ENCODE data around the gene SMAP2.

SMAP2 gene

GRCh38 chr1:40351124-40351523 lies 22.4 kb upstream of the SMAP2 start:
- no peaks in the 10 kb centered on the region for H3K36me3 ChIP-seq (ENCODE audit: control insufficient read depth in 2 of 2, insufficient read depth in 2 of 2, low read length in 2 of 2)
- no peak overlapping the region for H3K4me3 ChIP-seq (ENCODE audit: low read length in 2 of 2)
- no peaks in the 10 kb centered on the region for H3K27me3 ChIP-seq (ENCODE audit: control insufficient read depth in 1 of 2, insufficient read depth in 2 of 2, low read length in 2 of 2)
- H3K27ac ChIP-seq (ENCODE audit: low read length), result no peak overlapping the region
- H3K4me1 ChIP-seq (ENCODE audit: control insufficient read depth, insufficient read depth, low read length), result no peaks in the 10 kb centered on the region
- H3K9ac ChIP-seq (ENCODE audit: low read length in 2 of 2), result no peak overlapping the region
- no peaks in the 10 kb centered on the region for H3K9me3 ChIP-seq (ENCODE audit: control insufficient read depth in 2 of 2, low read length in 2 of 2)

DNA sequence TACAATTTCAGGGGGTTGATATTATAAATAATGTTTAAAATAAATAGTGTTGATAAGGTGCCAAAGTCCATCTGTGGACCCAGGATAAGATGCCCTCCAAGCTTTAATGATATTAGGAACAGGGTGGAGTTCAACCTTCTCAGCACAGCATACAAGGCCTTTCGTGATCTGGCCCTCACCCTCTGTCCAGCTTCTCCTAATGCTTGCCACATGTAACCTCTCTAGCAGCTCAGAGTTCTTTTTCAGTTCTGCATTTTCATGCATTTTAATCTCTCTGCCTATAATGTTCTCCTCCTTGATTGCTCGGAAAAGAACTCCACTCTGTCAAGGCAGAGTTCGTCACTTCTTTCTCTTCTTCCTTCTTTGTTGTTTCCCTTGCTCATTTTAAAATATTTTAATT lies 21.4 kb upstream of the SMAP2 start:
- Histone ChIP-seq H3K9me3 (ENCODE audit: control insufficient read depth in 2 of 2, low read length in 2 of 2) (no peaks in the 10 kb centered on the region), H3K4me1 (ENCODE audit: control insufficient read depth, insufficient read depth, low read length) (no peaks in the 10 kb centered on the region), H3K36me3 (ENCODE audit: control insufficient read depth in 2 of 2, insufficient read depth in 2 of 2, low read length in 2 of 2) (no peaks in the 10 kb centered on the region), H3K27ac (ENCODE audit: low read length) (no peak overlapping the region), H3K9ac (ENCODE audit: low read length in 2 of 2) (no peak overlapping the region), H3K4me3 (ENCODE audit: low read length in 2 of 2) (no peak overlapping the region), H3K27me3 (ENCODE audit: control insufficient read depth in 1 of 2, insufficient read depth in 2 of 2, low read length in 2 of 2) (no peaks in the 10 kb centered on the region)

- Histone ChIP-seq H3K36me3 (ENCODE audit: control insufficient read depth in 2 of 2, insufficient read depth in 2 of 2, low read length in 2 of 2) (no peaks in the 10 kb centered on the region), H3K27ac (ENCODE audit: low read length) (no peak overlapping the region), H3K4me3 (ENCODE audit: low read length in 2 of 2) (no peak overlapping the region), H3K27me3 (ENCODE audit: control insufficient read depth in 1 of 2, insufficient read depth in 2 of 2, low read length in 2 of 2) (no peaks in the 10 kb centered on the region), H3K4me1 (ENCODE audit: control insufficient read depth, insufficient read depth, low read length) (no peaks in the 10 kb centered on the region), H3K9ac (ENCODE audit: low read length in 2 of 2) (no peak overlapping the region), H3K9me3 (ENCODE audit: control insufficient read depth in 2 of 2, low read length in 2 of 2) (no peaks in the 10 kb centered on the region)
These were observed 20.4 kb upstream of the SMAP2 start for GRCh38 chr1:40353082-40353481.

- Histone ChIP-seq H3K4me3 (ENCODE audit: low read length in 2 of 2) (no peak overlapping the region), H3K27me3 (ENCODE audit: control insufficient read depth in 1 of 2, insufficient read depth in 2 of 2, low read length in 2 of 2) (peaks cover 0 to 2% of the 10 kb centered on the region in 2 donors), H3K9ac (ENCODE audit: low read length in 2 of 2) (no peak overlapping the region), H3K9me3 (ENCODE audit: control insufficient read depth in 2 of 2, low read length in 2 of 2) (no peaks in the 10 kb centered on the region), H3K36me3 (ENCODE audit: control insufficient read depth in 2 of 2, insufficient read depth in 2 of 2, low read length in 2 of 2) (no peaks in the 10 kb centered on the region), H3K27ac (ENCODE audit: low read length) (no peak overlapping the region), H3K4me1 (ENCODE audit: control insufficient read depth, insufficient read depth, low read length) (no peaks in the 10 kb centered on the region)
These were observed 15.9 kb upstream of the SMAP2 start for GRCh38 chr1:40357625-40358024.

GRCh38 chr1:40360631-40361030 lies 12.9 kb upstream of the SMAP2 start:
- Histone ChIP-seq H3K36me3 (ENCODE audit: control insufficient read depth in 2 of 2, insufficient read depth in 2 of 2, low read length in 2 of 2) (no peaks in the 10 kb centered on the region), H3K27ac (ENCODE audit: low read length) (no peak overlapping the region), H3K4me3 (ENCODE audit: low read length in 2 of 2) (no peak overlapping the region), H3K4me1 (ENCODE audit: control insufficient read depth, insufficient read depth, low read length) (no peaks in the 10 kb centered on the region), H3K27me3 (ENCODE audit: control insufficient read depth in 1 of 2, insufficient read depth in 2 of 2, low read length in 2 of 2) (peaks cover 6 to 7% of the 10 kb centered on the region in 2 donors), H3K9ac (ENCODE audit: low read length in 2 of 2) (no peak overlapping the region), H3K9me3 (ENCODE audit: control insufficient read depth in 2 of 2, low read length in 2 of 2) (no peaks in the 10 kb centered on the region)

GRCh38 chr1:40361201-40361600 lies 12.3 kb upstream of the SMAP2 start:
- no peaks in the 10 kb centered on the region for H3K4me1 ChIP-seq (ENCODE audit: control insufficient read depth, insufficient read depth, low read length)
- no peak overlapping the region for H3K4me3 ChIP-seq (ENCODE audit: low read length in 2 of 2)
- H3K9me3 ChIP-seq (ENCODE audit: control insufficient read depth in 2 of 2, low read length in 2 of 2), result no peaks in the 10 kb centered on the region
- peaks cover 6 to 7% of the 10 kb centered on the region in 2 donors for H3K27me3 ChIP-seq (ENCODE audit: control insufficient read depth in 1 of 2, insufficient read depth in 2 of 2, low read length in 2 of 2)
- no peak overlapping the region for H3K27ac ChIP-seq (ENCODE audit: low read length)
- H3K9ac ChIP-seq (ENCODE audit: low read length in 2 of 2), result no peak overlapping the region
- no peaks in the 10 kb centered on the region for H3K36me3 ChIP-seq (ENCODE audit: control insufficient read depth in 2 of 2, insufficient read depth in 2 of 2, low read length in 2 of 2)

- no peak overlapping the region for H3K27ac ChIP-seq (ENCODE audit: low read length)
- H3K27me3 ChIP-seq (ENCODE audit: control insufficient read depth in 1 of 2, insufficient read depth in 2 of 2, low read length in 2 of 2), result peaks cover 6 to 7% of the 10 kb centered on the region in 2 donors
- H3K4me1 ChIP-seq (ENCODE audit: control insufficient read depth, insufficient read depth, low read length), result no peaks in the 10 kb centered on the region
- no peak overlapping the region for H3K4me3 ChIP-seq (ENCODE audit: low read length in 2 of 2)
- no peaks in the 10 kb centered on the region for H3K9me3 ChIP-seq (ENCODE audit: control insufficient read depth in 2 of 2, low read length in 2 of 2)
- no peak overlapping the region for H3K9ac ChIP-seq (ENCODE audit: low read length in 2 of 2)
- no peaks in the 10 kb centered on the region for H3K36me3 ChIP-seq (ENCODE audit: control insufficient read depth in 2 of 2, insufficient read depth in 2 of 2, low read length in 2 of 2)
These were observed 11.9 kb upstream of the SMAP2 start for GRCh38 chr1:40361637-40362036.

DNA sequence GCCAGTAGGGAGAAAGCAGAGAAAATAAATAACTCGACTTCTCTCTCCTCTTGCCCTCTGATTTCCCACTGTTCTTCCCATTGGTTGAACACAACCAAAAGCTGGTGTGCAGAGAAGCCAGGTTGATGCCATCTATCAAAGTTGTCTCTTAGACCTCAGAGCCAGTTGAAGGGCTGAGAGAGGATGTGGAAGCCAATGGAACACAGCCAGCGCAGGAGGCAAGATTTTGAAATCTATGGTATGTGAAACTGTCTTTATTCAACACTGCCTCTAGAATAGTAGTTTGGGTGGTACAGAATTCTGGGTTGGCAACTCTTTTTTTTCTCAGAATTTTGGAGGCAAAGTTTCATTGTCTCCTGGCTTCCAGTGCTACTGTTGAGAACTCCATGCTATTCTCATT lies 11.3 kb upstream of the SMAP2 start:
- peaks cover 6 to 7% of the 10 kb centered on the region in 2 donors for H3K27me3 ChIP-seq (ENCODE audit: control insufficient read depth in 1 of 2, insufficient read depth in 2 of 2, low read length in 2 of 2)
- H3K9ac ChIP-seq (ENCODE audit: low read length in 2 of 2), result no peak overlapping the region
- H3K36me3 ChIP-seq (ENCODE audit: control insufficient read depth in 2 of 2, insufficient read depth in 2 of 2, low read length in 2 of 2), result no peaks in the 10 kb centered on the region
- no peak overlapping the region for H3K4me3 ChIP-seq (ENCODE audit: low read length in 2 of 2)
- no peaks in the 10 kb centered on the region for H3K4me1 ChIP-seq (ENCODE audit: control insufficient read depth, insufficient read depth, low read length)
- no peaks in the 10 kb centered on the region for H3K9me3 ChIP-seq (ENCODE audit: control insufficient read depth in 2 of 2, low read length in 2 of 2)
- no peak overlapping the region for H3K27ac ChIP-seq (ENCODE audit: low read length)

DNA sequence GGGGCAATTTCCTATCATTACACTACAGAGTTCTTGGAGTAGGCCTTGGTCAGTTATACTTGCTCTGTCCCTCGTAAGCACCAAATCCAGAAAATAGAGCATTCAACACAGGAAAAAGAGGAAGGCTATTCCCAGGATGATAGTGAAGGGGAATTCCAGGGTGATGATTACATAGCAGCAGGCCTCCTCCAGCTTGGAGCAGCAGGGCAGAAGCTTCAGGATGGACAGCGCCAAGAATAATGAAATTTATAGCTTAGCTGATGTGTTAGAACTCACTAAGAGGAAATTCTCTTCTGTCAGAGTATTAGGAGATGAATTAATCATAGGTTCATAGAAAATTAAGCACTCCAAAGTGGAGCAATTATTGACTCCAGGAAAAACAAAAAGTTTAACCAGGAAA lies 10.8 kb upstream of the SMAP2 start:
- Histone ChIP-seq H3K4me1 (ENCODE audit: control insufficient read depth, insufficient read depth, low read length) (no peaks in the 10 kb centered on the region), H3K27ac (ENCODE audit: low read length) (no peak overlapping the region), H3K36me3 (ENCODE audit: control insufficient read depth in 2 of 2, insufficient read depth in 2 of 2, low read length in 2 of 2) (no peaks in the 10 kb centered on the region), H3K9ac (ENCODE audit: low read length in 2 of 2) (no peak overlapping the region), H3K4me3 (ENCODE audit: low read length in 2 of 2) (no peak overlapping the region), H3K9me3 (ENCODE audit: control insufficient read depth in 2 of 2, low read length in 2 of 2) (no peaks in the 10 kb centered on the region), H3K27me3 (ENCODE audit: control insufficient read depth in 1 of 2, insufficient read depth in 2 of 2, low read length in 2 of 2) (peaks cover 6 to 7% of the 10 kb centered on the region in 2 donors)

GRCh38 chr1:40363721-40364120 lies 9.8 kb upstream of the SMAP2 start:
- no peaks in the 10 kb centered on the region for H3K36me3 ChIP-seq (ENCODE audit: control insufficient read depth in 2 of 2, insufficient read depth in 2 of 2, low read length in 2 of 2)
- H3K9me3 ChIP-seq (ENCODE audit: control insufficient read depth in 2 of 2, low read length in 2 of 2), result no peaks in the 10 kb centered on the region
- H3K27ac ChIP-seq (ENCODE audit: low read length), result no peak overlapping the region
- no peaks in the 10 kb centered on the region for H3K4me1 ChIP-seq (ENCODE audit: control insufficient read depth, insufficient read depth, low read length)
- peaks cover 6 to 7% of the 10 kb centered on the region in 2 donors for H3K27me3 ChIP-seq (ENCODE audit: control insufficient read depth in 1 of 2, insufficient read depth in 2 of 2, low read length in 2 of 2)
- H3K4me3 ChIP-seq (ENCODE audit: low read length in 2 of 2), result no peak overlapping the region
- no peak overlapping the region for H3K9ac ChIP-seq (ENCODE audit: low read length in 2 of 2)

GRCh38 chr1:40371707-40372258 lies 1.7 kb upstream of the SMAP2 start:
- Histone ChIP-seq H3K36me3 (ENCODE audit: control insufficient read depth in 2 of 2, insufficient read depth in 2 of 2, low read length in 2 of 2) (no peaks in the 10 kb centered on the region), H3K27ac (ENCODE audit: low read length) (no peak overlapping the region), H3K27me3 (ENCODE audit: control insufficient read depth in 1 of 2, insufficient read depth in 2 of 2, low read length in 2 of 2) (no peaks in the 10 kb centered on the region), H3K4me1 (ENCODE audit: control insufficient read depth, insufficient read depth, low read length) (peaks cover 7% of the 10 kb centered on the region), H3K9me3 (ENCODE audit: control insufficient read depth in 2 of 2, low read length in 2 of 2) (no peaks in the 10 kb centered on the region), H3K9ac (ENCODE audit: low read length in 2 of 2) (no peak overlapping the region), H3K4me3 (ENCODE audit: low read length in 2 of 2) (no peak overlapping the region)
